HFFc6 (cell line): ENCODE results near the gene ZSWIM3. TPM values are rescaled to one million over a fixed set of nuclear protein-coding genes. Genes with fewer than 3 reads are reported as not detected.
A peak's percentile ranks its signal among the peaks of the same experiment; 100 is the strongest.

Experiments
- DNase-seq: peaks from one replicate; pipeline ENCODE4 v3.0.0-alpha.2; 2018
- H3K27ac Mint-ChIP-seq: 2 replicates; pipeline ENCODE4 v1.8.0; 2020; ENCODE audit warnings: mild to moderate bottlenecking, mixed read lengths
- H3K27me3 Mint-ChIP-seq: 2 replicates; pipeline ENCODE4 v1.8.0; 2021; ENCODE audit warnings: mild to moderate bottlenecking, moderate library complexity, mixed read lengths; ENCODE audit not compliant: insufficient read depth
- H3K36me3 Mint-ChIP-seq: 2 replicates; pipeline ENCODE4 v1.8.0; 2021; ENCODE audit warnings: low read depth, mixed read lengths
- H3K4me1 Mint-ChIP-seq: 2 replicates; pipeline ENCODE4 v1.8.0; 2020; ENCODE audit warnings: low read depth, mixed read lengths
- H3K4me3 Mint-ChIP-seq: 2 replicates; pipeline ENCODE4 v1.8.0; 2020; ENCODE audit warnings: mild to moderate bottlenecking, moderate library complexity, mixed read lengths
- H3K9me3 Mint-ChIP-seq: 2 replicates; pipeline ENCODE4 v1.8.0; 2020; ENCODE audit warnings: mild to moderate bottlenecking, mixed read lengths
- total RNA-seq, 6 experiments: library from RNA; stranded (reverse); fragmentation: NEBNext Ultra II Directional; extraction: Animal tissue kit (Norgen Biotek cat#: 25700); gene quantifications; 2 replicates in 1 of 6; 3 replicates in 5 of 6; pipeline ENCODE4 v1.2.3, GENCODE V29; 2021
- TF ChIP-seq, protein P1 (sequence below): fragments of 200-600 bp; sonication (generic); IDR thresholded peaks from 2 replicates; pipeline ENCODE4 v1.5.0; 2021; ENCODE audit warnings: antibody characterized with exemption, mild to moderate bottlenecking

The ZSWIM3 gene
- total RNA-seq, 6 experiments from 2014 or later, result 2.3 to 4.0 (median 2.7) TPM

- Mint-ChIP-seq H3K27me3 (no peaks in the 10 kb centered on the region; the same call in 1 of the 2 replicates), H3K4me3 (peak overlapping the region; percentile 59; the same call in 1 of the 2 replicates), H3K27ac (no peak overlapping the region; the same call in 1 of the 2 replicates), H3K4me1 (peaks cover 58% of the 10 kb centered on the region), H3K36me3 (peaks cover 49% of the 10 kb centered on the region), H3K9me3 (no peaks in the 10 kb centered on the region)
- TF ChIP-seq, protein P1, sequence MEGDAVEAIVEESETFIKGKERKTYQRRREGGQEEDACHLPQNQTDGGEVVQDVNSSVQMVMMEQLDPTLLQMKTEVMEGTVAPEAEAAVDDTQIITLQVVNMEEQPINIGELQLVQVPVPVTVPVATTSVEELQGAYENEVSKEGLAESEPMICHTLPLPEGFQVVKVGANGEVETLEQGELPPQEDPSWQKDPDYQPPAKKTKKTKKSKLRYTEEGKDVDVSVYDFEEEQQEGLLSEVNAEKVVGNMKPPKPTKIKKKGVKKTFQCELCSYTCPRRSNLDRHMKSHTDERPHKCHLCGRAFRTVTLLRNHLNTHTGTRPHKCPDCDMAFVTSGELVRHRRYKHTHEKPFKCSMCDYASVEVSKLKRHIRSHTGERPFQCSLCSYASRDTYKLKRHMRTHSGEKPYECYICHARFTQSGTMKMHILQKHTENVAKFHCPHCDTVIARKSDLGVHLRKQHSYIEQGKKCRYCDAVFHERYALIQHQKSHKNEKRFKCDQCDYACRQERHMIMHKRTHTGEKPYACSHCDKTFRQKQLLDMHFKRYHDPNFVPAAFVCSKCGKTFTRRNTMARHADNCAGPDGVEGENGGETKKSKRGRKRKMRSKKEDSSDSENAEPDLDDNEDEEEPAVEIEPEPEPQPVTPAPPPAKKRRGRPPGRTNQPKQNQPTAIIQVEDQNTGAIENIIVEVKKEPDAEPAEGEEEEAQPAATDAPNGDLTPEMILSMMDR, result no peak
- DNase-seq, result no peak
Measured at GRCh38 chr20:45814314-45814713, 43.1 kb upstream of the ZSWIM3 start.

DNA sequence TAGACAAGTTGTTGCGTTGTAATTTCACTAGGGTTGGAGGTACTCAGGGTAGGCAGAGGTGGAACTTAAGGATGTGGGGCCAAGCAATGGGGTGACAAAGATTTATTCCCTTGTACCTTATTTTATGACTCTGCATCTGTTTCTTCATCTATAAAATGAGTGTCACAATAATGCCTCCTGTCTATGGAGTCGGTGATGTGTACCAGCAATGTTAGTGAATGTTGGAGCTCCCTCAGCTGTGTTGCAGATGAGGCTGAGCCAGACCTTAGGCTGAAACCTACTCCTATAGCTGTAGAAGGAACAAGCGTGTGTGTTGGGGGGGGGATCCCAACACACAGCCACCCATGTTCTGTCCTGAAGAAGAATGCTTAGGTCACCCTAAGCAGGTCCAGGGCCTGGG is 40.5 kb upstream of the ZSWIM3 start:
- peaks cover 25% of the 10 kb centered on the region for H3K36me3 Mint-ChIP-seq
- peaks cover 50% of the 10 kb centered on the region for H3K4me1 Mint-ChIP-seq
- H3K9me3 Mint-ChIP-seq, result no peaks in the 10 kb centered on the region
- TF ChIP-seq, protein P1, result no peak
- peak overlapping the region; percentile 66; the same call in 1 of the 2 replicates for H3K27ac Mint-ChIP-seq
- H3K27me3 Mint-ChIP-seq, result no peaks in the 10 kb centered on the region; the same call in 1 of the 2 replicates
- H3K4me3 Mint-ChIP-seq, result peak overlapping the region; percentile 17; the same call in 1 of the 2 replicates
- no peak for DNase-seq

- no peaks in the 10 kb centered on the region; the same call in 1 of the 2 replicates for H3K27me3 Mint-ChIP-seq
- peak overlapping the region; percentile 85 for H3K27ac Mint-ChIP-seq
- H3K9me3 Mint-ChIP-seq, result no peaks in the 10 kb centered on the region
- peaks cover 23% of the 10 kb centered on the region for H3K36me3 Mint-ChIP-seq
- no peak overlapping the region for H3K4me3 Mint-ChIP-seq
- TF ChIP-seq, protein P1, result no peak
- DNase-seq, result peak; percentile 47
- peaks cover 51% of the 10 kb centered on the region for H3K4me1 Mint-ChIP-seq
Measured at GRCh38 chr20:45817376-45818194, 39.8 kb upstream of the ZSWIM3 start.

DNA sequence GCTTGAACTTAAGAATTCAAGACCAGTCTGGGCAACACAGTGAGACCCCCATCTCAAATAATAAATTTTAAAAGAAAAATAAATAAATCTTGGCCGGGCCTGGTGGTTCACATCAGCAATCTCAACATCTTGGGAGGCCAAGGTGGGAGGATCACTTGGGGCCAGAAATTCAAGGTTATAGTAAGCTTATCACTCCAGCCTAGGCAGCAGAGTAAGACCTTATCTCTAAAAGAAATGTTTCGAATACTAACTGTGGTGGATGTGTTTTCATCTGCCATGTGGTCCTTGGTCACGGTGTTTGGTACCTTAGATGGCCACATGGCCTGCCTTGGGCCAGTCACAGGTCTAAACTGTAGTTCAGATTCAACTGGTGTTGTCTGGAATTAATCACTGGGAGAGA is 39.2 kb upstream of the ZSWIM3 start:
- Mint-ChIP-seq H3K27me3 (no peaks in the 10 kb centered on the region; the same call in 1 of the 2 replicates), H3K36me3 (peaks cover 18% of the 10 kb centered on the region), H3K4me1 (peaks cover 51% of the 10 kb centered on the region), H3K9me3 (no peaks in the 10 kb centered on the region), H3K27ac (peak overlapping the region; percentile 32; the same call in 1 of the 2 replicates), H3K4me3 (no peak overlapping the region)
- no peak for DNase-seq
- TF ChIP-seq, protein P1, result no peak

GRCh38 chr20:45819466-45819865 is 37.9 kb upstream of the ZSWIM3 start:
- peaks cover 54% of the 10 kb centered on the region for H3K4me1 Mint-ChIP-seq
- peaks cover 12% of the 10 kb centered on the region for H3K36me3 Mint-ChIP-seq

More at GRCh38 chr20:45819466-45819865, 37.9 kb upstream of the ZSWIM3 start:
- TF ChIP-seq, protein P1, result no peak
- Mint-ChIP-seq H3K4me3 (no peak overlapping the region), H3K27me3 (peaks cover 4% of the 10 kb centered on the region), H3K27ac (no peak overlapping the region), H3K9me3 (no peaks in the 10 kb centered on the region)
- DNase-seq, result no peak
